GM13977 (cell line): ENCODE measurements around the gene USP12.

Source experiments
- DNase-seq: peaks from one replicate; pipeline ENCODE4 v3.0.0; 2012; ENCODE audit warnings: low spot score
- CTCF ChIP-seq: IDR thresholded peaks from 2 replicates; pipeline ENCODE4 v1.5.1; 2012; ENCODE audit warnings: mild to moderate bottlenecking, control low read depth; ENCODE audit not compliant: insufficient read depth; ENCODE audit errors: extremely low read depth, missing control alignments
- in situ Hi-C: fragments of 300-500 bp; cut with MboI; formaldehyde crosslinking; loops from one replicate; pipeline ENCODE4 v1.12.0; 2022; ENCODE audit warnings: low sequenced_read_pairs, low pct_unique_long_range_greater_than_20kb, mixed read lengths, inconsistent platforms; ENCODE audit not compliant: unreplicated experiment

The USP12 gene

GRCh38 chr13:27117952-27118351, 53.7 kb downstream of the USP12 start:
- in situ Hi-C loops, result no loop called here
- no peak for TF ChIP-seq CTCF
- DNase-seq, result no peak

- DNase-seq, result no peak
- no peak for TF ChIP-seq CTCF
- in situ Hi-C loops, result no loop called here
Measured at GRCh38 chr13:27117158-27117557, 54.5 kb downstream of the USP12 start.

GRCh38 chr13:27113436-27113835, 58.2 kb downstream of the USP12 start:
- in situ Hi-C loops, result no loop called here
- TF ChIP-seq CTCF, result no peak
- DNase-seq, result no peak

GRCh38 chr13:27112006-27112405, 59.6 kb downstream of the USP12 start:
- no peak for TF ChIP-seq CTCF
- in situ Hi-C loops, result no loop called here
- DNase-seq, result no peak

GRCh38 chr13:27110056-27110746, 61.4 kb downstream of the USP12 start:
- DNase-seq, result no peak
- TF ChIP-seq CTCF, result no peak
- in situ Hi-C loops, result no loop called here

GRCh38 chr13:27106144-27106543, 65.5 kb downstream of the USP12 start:
- DNase-seq, result no peak
- in situ Hi-C loops, result no loop called here
- TF ChIP-seq CTCF, result no peak

GRCh38 chr13:27104606-27105005, 67.0 kb downstream of the USP12 start:
- no peak for DNase-seq
- no peak for TF ChIP-seq CTCF
- in situ Hi-C loops, result no loop called here
